HG02588 (cell line): Measurements from ENCODE around the gene MBD3L1.
A peak's percentile ranks its signal among the peaks of the same experiment; 100 is the strongest.

Source experiments
- ATAC-seq: cut with Tn5 transposase; IDR thresholded peaks from one replicate; pipeline ENCODE4 v1.9.1; 2021; ENCODE audit warnings: mild to moderate bottlenecking, moderate library complexity; ENCODE audit not compliant: unreplicated experiment

MBD3L1 gene

DNA sequence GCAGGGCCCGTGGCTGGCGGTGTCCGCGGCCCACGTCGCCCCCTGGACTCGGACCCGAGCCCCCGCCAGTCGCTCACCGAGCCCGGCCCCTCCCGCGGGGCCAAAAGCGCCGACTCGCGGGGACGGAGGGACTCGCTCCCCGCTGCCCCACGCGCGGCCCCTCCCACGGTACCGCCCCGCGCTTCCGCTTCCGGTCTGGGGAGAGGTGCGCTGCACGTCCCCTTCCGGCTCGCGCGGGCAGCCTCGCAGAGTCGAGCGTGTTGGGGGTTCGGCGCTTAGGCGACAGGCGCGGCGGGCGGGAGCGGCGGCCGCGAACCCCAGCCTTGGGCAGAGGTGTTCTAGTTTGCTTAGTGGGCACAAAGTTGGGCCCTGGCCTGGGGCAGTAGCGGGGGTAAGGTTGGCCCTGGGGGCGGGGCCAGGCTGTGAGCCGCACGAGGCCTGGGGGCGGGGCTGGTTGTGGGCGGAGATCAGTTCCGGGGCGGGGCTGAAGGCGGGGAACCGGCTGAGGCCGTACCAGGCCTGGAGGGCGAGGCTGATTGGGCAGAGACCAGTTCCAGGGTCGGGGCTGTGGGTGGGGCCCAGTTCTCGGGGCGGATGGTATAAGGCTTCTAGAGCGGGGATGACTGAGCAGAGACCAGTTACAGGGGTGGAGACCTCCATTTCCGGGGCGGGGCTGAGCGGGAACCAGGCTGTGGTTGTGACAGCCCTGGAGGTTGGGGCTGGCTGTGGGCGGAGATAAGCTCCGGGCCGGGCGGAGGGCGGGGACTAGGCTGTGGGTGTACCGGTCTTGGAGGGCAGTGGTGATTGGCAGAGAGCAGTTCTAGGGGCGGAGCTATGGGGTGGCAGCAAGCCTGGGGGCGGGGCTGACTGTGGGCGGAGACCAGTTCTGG, at the start of gene MBD3L1, which contains the start of gene ZNF558:
Gene MBD3L1 (plus strand): TSS at position 246 of the 890 bp plus-strand sequence. CDS start 10,302 bp downstream, outside the sequence.
Gene ZNF558 (minus strand): TSS at position 173 of the 890 bp plus-strand sequence. CDS start 9,645 bp downstream, outside the sequence.
- ATAC-seq, result peak; percentile 73

DNA sequence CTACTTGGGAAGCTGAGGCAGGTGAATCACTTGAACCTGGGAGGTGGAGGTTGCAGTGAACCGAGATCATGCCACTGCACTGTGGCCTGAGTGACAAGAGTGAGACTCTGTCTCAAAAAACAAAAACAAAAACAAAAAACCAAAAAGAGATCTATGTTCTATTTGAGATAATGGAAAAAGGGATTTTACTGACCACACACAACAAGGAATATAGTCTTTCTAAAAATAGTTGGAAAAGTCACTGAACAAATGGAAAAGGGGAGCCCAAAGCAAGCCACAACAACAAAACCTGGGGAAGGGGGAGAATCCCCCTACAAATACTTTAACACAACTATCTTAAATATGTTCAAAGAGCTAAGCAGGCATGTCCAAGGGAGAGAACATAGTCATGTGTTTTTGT, 37.4 kb upstream of the MBD3L1 start:
- ATAC-seq, result no peak

GRCh38 chr19:8806661-8807060, 25.5 kb upstream of the MBD3L1 start:
- no peak for ATAC-seq

DNA sequence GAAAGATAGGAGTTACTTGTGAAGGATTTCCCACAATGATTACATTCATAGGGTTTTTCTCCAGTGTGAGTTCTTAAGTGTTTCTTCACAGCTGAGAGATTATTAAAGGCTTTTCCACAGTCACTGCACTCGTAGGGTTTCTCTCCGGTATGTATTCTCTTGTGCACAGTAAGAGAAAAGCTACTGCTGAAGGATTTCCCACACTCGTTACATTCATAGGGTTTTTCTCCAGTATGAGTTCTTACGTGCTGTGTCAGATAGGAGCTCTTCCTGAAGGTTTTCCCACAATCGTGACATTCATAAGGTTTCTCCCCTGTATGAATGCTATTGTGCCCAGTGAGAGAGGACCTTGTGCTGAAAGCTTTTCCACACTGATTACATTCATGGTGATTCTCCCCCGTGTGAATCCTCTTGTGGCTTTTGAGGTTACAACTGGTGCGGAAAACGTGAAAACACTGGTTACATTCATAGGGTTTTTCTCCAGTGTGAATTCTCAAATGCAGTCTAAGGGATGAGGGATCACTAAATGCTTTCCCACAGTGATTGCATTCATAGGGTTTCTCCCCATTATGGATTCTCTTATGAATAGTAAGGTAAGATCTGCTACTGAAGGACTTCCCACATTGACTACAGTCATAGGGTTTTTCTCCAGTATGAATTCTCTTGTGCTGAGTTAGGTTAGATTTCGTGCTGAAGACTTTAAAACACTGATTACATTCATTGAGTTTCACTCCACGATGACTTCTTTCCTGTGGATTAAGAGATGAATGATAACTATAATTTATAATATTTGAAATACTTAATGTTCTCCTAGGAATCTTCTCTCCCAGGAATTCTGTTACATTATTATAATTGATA, 20.6 kb upstream of the MBD3L1 start:
- no peak for ATAC-seq

DNA sequence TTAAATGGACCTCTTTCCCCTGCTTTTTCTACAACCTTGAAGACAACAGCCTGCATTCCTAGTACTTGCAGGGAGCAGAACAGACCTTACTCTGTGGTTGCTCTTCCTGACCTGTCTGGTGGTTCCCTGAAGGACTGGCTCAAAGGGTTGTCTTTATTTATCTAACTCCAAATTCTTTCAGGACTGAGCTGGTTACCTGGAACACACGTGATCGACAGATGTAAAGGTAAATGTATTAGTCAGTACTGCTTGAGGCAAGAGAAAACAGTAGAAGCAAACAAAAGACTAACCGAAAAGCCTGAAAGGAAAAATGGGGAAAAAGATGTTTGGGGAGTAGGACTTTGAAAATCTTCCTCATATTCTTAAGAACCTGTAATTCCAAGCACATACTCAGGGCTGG, 18.0 kb upstream of the MBD3L1 start:
- no peak for ATAC-seq

- ATAC-seq, result no peak
These were observed 16.4 kb upstream of the MBD3L1 start for GRCh38 chr19:8815780-8816179.

- no peak for ATAC-seq
These were observed 11.9 kb upstream of the MBD3L1 start for GRCh38 chr19:8820234-8820633.

DNA sequence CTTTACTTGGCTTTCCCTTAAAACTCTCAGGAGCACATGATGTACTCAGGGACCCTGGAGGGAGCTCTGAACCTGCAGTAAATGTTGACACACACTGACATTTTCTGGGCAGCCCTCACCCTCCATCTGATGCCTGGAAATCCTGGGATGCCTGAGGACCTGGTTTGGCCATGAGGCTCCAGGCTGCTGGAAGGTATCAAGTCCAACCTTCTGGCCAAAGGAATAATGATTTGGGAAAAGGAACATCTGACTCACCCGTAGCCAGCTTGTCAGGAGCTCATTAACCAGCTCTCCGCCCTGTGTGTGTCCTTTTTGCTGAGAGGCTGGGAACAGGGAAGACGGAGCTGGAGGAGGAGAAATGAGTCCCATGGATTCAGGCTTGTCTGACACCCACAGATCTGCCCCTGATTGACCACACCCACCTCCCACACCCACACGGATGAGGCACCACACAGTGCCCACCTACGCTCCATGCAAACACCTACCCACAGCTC, 10.4 kb upstream of the MBD3L1 start:
- no peak for ATAC-seq

DNA sequence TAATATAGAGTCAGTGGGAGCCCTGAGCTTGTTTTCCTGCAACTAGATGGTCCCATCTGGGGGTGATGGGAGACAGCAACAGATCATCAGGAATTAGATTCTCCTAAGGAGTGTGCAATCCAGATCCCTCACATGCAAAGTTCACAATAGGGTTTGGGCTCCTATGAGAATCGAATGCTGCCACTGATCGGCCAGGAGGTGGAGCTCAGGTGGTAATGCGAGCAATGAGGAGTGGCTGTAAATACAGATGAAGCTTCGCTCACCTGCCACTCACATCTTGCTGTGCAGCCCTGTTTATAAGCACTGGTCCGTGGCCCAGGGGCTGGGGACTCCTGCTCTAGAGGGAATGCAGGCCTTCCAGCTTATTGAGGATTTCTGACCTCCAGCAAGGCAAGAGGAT, 5.8 kb upstream of the MBD3L1 start:
- no peak for ATAC-seq

DNA sequence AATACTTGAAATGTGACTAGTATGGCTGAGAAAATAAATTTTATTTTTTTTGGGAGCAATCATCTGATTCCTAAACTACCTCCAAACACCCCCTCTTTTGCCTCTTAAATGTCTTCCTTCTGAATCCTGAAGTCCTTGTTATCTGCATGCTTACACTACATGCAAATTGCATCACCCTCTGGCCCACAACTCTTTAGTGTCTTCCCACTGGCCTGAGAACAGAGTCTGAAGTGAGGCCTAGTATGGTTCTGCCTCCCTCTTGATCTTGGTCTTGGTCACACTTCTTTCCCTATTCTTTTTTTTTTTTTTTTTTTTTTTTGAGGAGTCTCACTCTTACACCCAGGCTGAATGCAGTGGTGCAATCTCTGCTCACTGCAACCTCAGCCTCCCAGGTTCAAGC, 4.9 kb upstream of the MBD3L1 start:
- ATAC-seq, result no peak

GRCh38 chr19:8831373-8831772, 804 bp upstream of the MBD3L1 start:
- ATAC-seq, result no peak

- ATAC-seq, result peak; percentile 16
These were observed 395 bp upstream of the MBD3L1 start for GRCh38 chr19:8831832-8832131.

GRCh38 chr19:8835446-8835845, 3.3 kb downstream of the MBD3L1 start:
- ATAC-seq, result no peak

- no peak for ATAC-seq
These were observed 3.7 kb downstream of the MBD3L1 start for GRCh38 chr19:8835877-8836276.

- ATAC-seq, result no peak
These were observed 8.5 kb downstream of the MBD3L1 start for GRCh38 chr19:8840708-8841107.

DNA sequence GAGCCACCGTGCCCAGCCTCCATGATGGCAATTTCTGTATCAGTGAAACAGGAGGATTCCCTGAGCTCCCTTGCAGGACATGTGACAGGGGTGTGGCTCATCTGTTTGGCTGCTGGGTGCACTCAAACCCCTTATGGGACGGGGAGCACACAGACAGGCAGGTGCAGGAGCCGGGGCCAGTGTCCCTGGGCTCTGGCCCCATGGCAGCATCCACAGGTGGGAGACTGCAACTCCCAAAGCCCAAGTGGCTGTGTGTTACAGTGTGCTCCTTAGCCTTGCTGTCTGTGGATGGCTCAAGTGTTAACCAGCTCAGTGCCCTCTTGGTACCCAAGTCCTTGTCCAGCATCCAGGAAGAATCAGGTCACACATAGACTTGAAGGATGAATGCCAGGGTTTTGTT, 14.6 kb downstream of the MBD3L1 start:
- no peak for ATAC-seq

DNA sequence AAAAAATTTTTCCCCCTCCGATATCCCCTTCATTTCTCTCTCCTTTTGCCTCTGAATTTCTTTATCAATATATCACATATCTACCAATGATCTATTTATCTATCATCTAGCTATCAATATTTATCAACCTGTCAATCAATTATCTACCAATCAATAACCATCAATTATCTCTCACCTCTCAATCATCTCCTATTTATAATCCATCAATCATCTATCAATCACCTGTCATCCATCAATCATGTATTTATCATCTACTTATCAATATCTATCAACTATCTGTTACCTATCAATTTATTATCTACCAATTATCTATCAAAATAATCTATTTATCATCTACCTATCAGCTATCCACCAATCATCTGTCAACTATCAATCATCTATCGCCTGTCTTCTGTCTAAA, 17.1 kb downstream of the MBD3L1 start:
- ATAC-seq, result no peak

- ATAC-seq, result no peak
These were observed 18.3 kb downstream of the MBD3L1 start for GRCh38 chr19:8850488-8850887.

DNA sequence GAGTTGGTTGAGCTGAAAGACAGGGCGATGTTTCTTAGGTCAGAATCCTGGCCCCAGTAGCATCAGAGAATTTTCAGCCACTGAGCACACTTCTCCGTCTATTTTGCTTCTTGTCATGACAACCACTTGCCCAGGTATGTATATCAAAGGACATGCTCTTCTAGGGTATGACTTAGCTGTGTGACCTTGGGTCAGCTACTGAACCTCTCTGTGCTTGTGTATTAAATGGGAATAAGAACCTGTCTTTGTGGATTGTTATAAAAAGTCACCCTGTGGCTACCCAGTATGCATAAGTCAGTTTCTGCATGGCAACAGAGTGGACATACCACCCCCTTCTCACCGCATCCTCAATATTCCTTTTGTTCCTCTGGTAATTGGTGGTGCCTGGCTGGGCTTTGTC, 26.1 kb downstream of the MBD3L1 start:
- ATAC-seq, result no peak

DNA sequence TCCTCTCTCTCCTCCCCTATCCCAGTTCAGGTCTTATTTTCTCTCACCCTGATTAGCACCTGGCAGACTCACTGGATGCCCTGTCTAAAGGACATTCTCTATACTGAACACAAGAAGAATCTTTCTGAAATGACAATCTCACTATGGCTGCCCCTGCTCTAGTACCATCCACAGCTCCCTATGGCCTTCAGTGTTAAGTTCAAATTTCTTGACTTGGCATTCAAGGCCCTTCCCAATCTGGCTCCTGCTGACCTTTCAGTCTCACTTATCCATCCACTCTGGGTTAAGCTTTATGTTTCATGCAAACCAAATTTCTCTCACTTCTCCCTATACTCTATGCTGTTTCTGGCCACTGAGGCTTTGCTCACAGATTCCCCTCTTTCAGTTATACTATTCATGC, 34.2 kb downstream of the MBD3L1 start:
- no peak for ATAC-seq

DNA sequence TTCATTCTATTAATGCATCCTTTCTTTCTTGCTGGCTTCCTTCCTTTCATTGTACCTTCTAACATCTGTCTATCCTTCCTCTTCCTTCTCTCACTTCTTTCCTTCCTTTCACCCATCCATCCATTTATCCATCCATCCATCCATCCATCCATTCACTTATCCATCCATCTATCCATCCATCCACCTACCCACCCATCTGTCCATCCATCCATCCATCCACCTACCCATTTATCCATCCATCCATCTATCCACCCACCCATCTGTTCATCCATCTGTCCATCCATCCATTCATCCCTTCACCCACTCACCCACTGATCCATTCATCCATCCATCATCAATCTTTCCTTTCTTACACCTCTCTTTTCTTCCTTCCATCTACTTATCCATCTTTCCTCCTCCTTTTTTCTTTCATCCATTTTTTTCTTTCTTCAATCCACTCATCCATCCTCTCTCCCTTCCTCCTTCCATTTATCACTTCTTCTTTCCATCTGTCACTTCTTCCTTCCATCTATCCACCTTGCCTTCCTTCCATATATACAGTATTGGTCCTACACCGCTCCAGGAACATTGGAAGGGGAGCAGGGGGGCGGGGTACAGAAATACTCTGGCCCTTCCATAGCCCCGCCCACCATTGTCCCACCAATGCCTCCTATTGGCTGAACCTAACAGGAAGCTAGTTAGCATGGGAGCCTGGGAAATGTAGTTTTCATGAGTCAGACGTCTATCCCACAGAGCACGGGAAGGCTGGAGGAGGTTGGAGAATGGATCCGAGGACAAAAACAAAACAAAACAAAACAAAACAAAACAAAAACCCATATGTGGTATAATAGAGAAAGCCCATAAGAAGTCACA, 45.9 kb downstream of the MBD3L1 start:
- ATAC-seq, result no peak
